ENCODE data around the gene CST8. TPM values are rescaled to one million over a fixed set of nuclear protein-coding genes. Genes with fewer than 3 reads are reported as not detected.

CST8 gene
- total RNA-seq, 2 donors from 2014 or later = not detected

GRCh38 chr20:23484081-23484480 lies 6.8 kb upstream of the CST8 start:
- H3K4me1 Mint-ChIP-seq (ENCODE audit: low read depth) = no peaks in the 10 kb centered on the region
- H3K27me3 Mint-ChIP-seq (ENCODE audit: low read depth) = peaks cover 21% of the 10 kb centered on the region
- H3K4me3 Mint-ChIP-seq = no peak overlapping the region
- no peak overlapping the region for H3K27ac Mint-ChIP-seq
- no peak for DNase-seq
- ATAC-seq (replicated peaks in 1 of 2) = no peak
- peaks cover 0 to 2% of the 10 kb centered on the region in 2 donors for H3K9me3 Mint-ChIP-seq
- peaks cover 0 to 2% of the 10 kb centered on the region in 2 donors for H3K36me3 Mint-ChIP-seq (ENCODE audit: insufficient read depth in 2 of 2)

GRCh38 chr20:23488470-23488869 lies 2.4 kb upstream of the CST8 start:
- H3K27ac Mint-ChIP-seq = no peak overlapping the region

GRCh38 chr20:23488996-23489395 lies 1.9 kb upstream of the CST8 start:
- H3K36me3 Mint-ChIP-seq (ENCODE audit: insufficient read depth in 2 of 2) = peaks cover 0 to 2% of the 10 kb centered on the region in 2 donors
- H3K27ac Mint-ChIP-seq = no peak overlapping the region
- no peak for ATAC-seq (replicated peaks in 1 of 2)
- no peak for DNase-seq
- H3K27me3 Mint-ChIP-seq (ENCODE audit: low read depth) = peaks cover 18% of the 10 kb centered on the region
- no peak overlapping the region for H3K4me3 Mint-ChIP-seq
- peaks cover 18% of the 10 kb centered on the region for H3K4me1 Mint-ChIP-seq (ENCODE audit: low read depth)
- no peaks in the 10 kb centered on the region for H3K9me3 Mint-ChIP-seq

More at GRCh38 chr20:23488470-23488869, 2.4 kb upstream of the CST8 start:
- no peak for DNase-seq
- no peak for ATAC-seq (replicated peaks in 1 of 2)
- Mint-ChIP-seq H3K9me3 (no peaks in the 10 kb centered on the region), H3K4me1 (ENCODE audit: low read depth) (peaks cover 18% of the 10 kb centered on the region), H3K36me3 (ENCODE audit: insufficient read depth in 2 of 2) (peaks cover 0 to 2% of the 10 kb centered on the region in 2 donors), H3K27me3 (ENCODE audit: low read depth) (peaks cover 18% of the 10 kb centered on the region), H3K4me3 (no peak overlapping the region)

- ATAC-seq (replicated peaks in 1 of 2) = peak; percentile 23 to 43
- peaks cover 20% of the 10 kb centered on the region for H3K4me1 Mint-ChIP-seq (ENCODE audit: low read depth)
- no peak for DNase-seq
- no peak overlapping the region for H3K4me3 Mint-ChIP-seq
- peaks cover 2 to 6% of the 10 kb centered on the region in 2 donors for H3K9me3 Mint-ChIP-seq
- no peak overlapping the region for H3K27ac Mint-ChIP-seq
- peaks cover 0 to 9% of the 10 kb centered on the region in 2 donors for H3K36me3 Mint-ChIP-seq (ENCODE audit: insufficient read depth in 2 of 2)
- peaks cover 26% of the 10 kb centered on the region for H3K27me3 Mint-ChIP-seq (ENCODE audit: low read depth)
Measured at GRCh38 chr20:23492292-23492691, 1.4 kb downstream of the CST8 start.

GRCh38 chr20:23493172-23493772 lies 2.4 kb downstream of the CST8 start:
- Mint-ChIP-seq H3K27me3 (ENCODE audit: low read depth) (peaks cover 33% of the 10 kb centered on the region), H3K27ac (no peak overlapping the region), H3K4me1 (ENCODE audit: low read depth) (peaks cover 29% of the 10 kb centered on the region), H3K36me3 (ENCODE audit: insufficient read depth in 2 of 2) (peaks cover 3 to 9% of the 10 kb centered on the region in 2 donors), H3K9me3 (peaks cover 5 to 9% of the 10 kb centered on the region in 2 donors), H3K4me3 (no peak overlapping the region)
- DNase-seq = no peak
- ATAC-seq (replicated peaks in 1 of 2) = no peak

GRCh38 chr20:23497536-23497935 lies 6.6 kb downstream of the CST8 start:
- H3K36me3 Mint-ChIP-seq (ENCODE audit: insufficient read depth in 2 of 2) = peaks cover 4 to 7% of the 10 kb centered on the region in 2 donors
- peaks cover 58% of the 10 kb centered on the region for H3K27me3 Mint-ChIP-seq (ENCODE audit: low read depth)
- DNase-seq = peak; percentile 25 to 59
- peaks cover 5 to 9% of the 10 kb centered on the region in 2 donors for H3K9me3 Mint-ChIP-seq
- H3K4me1 Mint-ChIP-seq (ENCODE audit: low read depth) = peaks cover 23% of the 10 kb centered on the region
- H3K4me3 Mint-ChIP-seq = peak overlapping the region in 1 of 2 donors; percentile 9
- H3K27ac Mint-ChIP-seq = no peak overlapping the region
- ATAC-seq (replicated peaks in 1 of 2) = peak; percentile 96 to 97

- ATAC-seq (replicated peaks in 1 of 2) = no peak
Measured at GRCh38 chr20:23501926-23502325, 11.0 kb downstream of the CST8 start.

GRCh38 chr20:23503649-23504048 lies 12.7 kb downstream of the CST8 start:
- H3K4me3 Mint-ChIP-seq = no peak overlapping the region
- peaks cover 2% of the 10 kb centered on the region for H3K4me1 Mint-ChIP-seq (ENCODE audit: low read depth)
- H3K36me3 Mint-ChIP-seq (ENCODE audit: insufficient read depth in 2 of 2) = peaks cover 0 to 1% of the 10 kb centered on the region in 2 donors
- no peak overlapping the region for H3K27ac Mint-ChIP-seq
- no peaks in the 10 kb centered on the region for H3K9me3 Mint-ChIP-seq
- no peak for DNase-seq
- no peak for ATAC-seq (replicated peaks in 1 of 2)
- peaks cover 50% of the 10 kb centered on the region for H3K27me3 Mint-ChIP-seq (ENCODE audit: low read depth)

More at GRCh38 chr20:23501926-23502325, 11.0 kb downstream of the CST8 start:
- no peak for DNase-seq
- Mint-ChIP-seq H3K36me3 (ENCODE audit: insufficient read depth in 2 of 2) (peaks cover under 1 to 4% of the 10 kb centered on the region in 2 donors), H3K4me1 (ENCODE audit: low read depth) (peaks cover 17% of the 10 kb centered on the region), H3K27ac (no peak overlapping the region), H3K27me3 (ENCODE audit: low read depth) (peaks cover 61% of the 10 kb centered on the region), H3K4me3 (no peak overlapping the region), H3K9me3 (peaks cover 3% of the 10 kb centered on the region in 2 donors)

GRCh38 chr20:23507346-23507745 lies 16.4 kb downstream of the CST8 start:
- H3K9me3 Mint-ChIP-seq = no peaks in the 10 kb centered on the region
- H3K4me1 Mint-ChIP-seq (ENCODE audit: low read depth) = no peaks in the 10 kb centered on the region
- H3K27me3 Mint-ChIP-seq (ENCODE audit: low read depth) = peaks cover 22% of the 10 kb centered on the region
- H3K27ac Mint-ChIP-seq = no peak overlapping the region
- ATAC-seq (replicated peaks in 1 of 2) (no peak), DNase-seq (no peak)
- no peaks in the 10 kb centered on the region for H3K36me3 Mint-ChIP-seq (ENCODE audit: insufficient read depth in 2 of 2)
- no peak overlapping the region for H3K4me3 Mint-ChIP-seq

GRCh38 chr20:23508449-23509229 lies 17.7 kb downstream of the CST8 start:
- ATAC-seq (replicated peaks in 1 of 2) (no peak), DNase-seq (no peak)
- Mint-ChIP-seq H3K27ac (no peak overlapping the region), H3K27me3 (ENCODE audit: low read depth) (peaks cover 17% of the 10 kb centered on the region), H3K9me3 (no peaks in the 10 kb centered on the region), H3K4me3 (no peak overlapping the region), H3K36me3 (ENCODE audit: insufficient read depth in 2 of 2) (no peaks in the 10 kb centered on the region), H3K4me1 (ENCODE audit: low read depth) (no peaks in the 10 kb centered on the region)

- no peak overlapping the region for H3K4me3 Mint-ChIP-seq
- no peaks in the 10 kb centered on the region for H3K4me1 Mint-ChIP-seq (ENCODE audit: low read depth)
- peaks cover 15% of the 10 kb centered on the region for H3K27me3 Mint-ChIP-seq (ENCODE audit: low read depth)
- DNase-seq = no peak
- no peak overlapping the region for H3K27ac Mint-ChIP-seq
- no peaks in the 10 kb centered on the region for H3K36me3 Mint-ChIP-seq (ENCODE audit: insufficient read depth in 2 of 2)
- ATAC-seq (replicated peaks in 1 of 2) = no peak
- H3K9me3 Mint-ChIP-seq = no peaks in the 10 kb centered on the region
Measured at GRCh38 chr20:23509247-23509913, 18.5 kb downstream of the CST8 start.

GRCh38 chr20:23510000-23510590 lies 19.2 kb downstream of the CST8 start:
- H3K27me3 Mint-ChIP-seq (ENCODE audit: low read depth) = peaks cover 15% of the 10 kb centered on the region
- ATAC-seq (replicated peaks in 1 of 2) = no peak
- no peak for DNase-seq

GRCh38 chr20:23513164-23513563 lies 22.2 kb downstream of the CST8 start:
- DNase-seq = no peak
- Mint-ChIP-seq H3K36me3 (ENCODE audit: insufficient read depth in 2 of 2) (no peaks in the 10 kb centered on the region), H3K27me3 (ENCODE audit: low read depth) (peaks cover 17% of the 10 kb centered on the region), H3K27ac (no peak overlapping the region), H3K9me3 (no peaks in the 10 kb centered on the region), H3K4me3 (no peak overlapping the region), H3K4me1 (ENCODE audit: low read depth) (peaks cover 8% of the 10 kb centered on the region)
- no peak for ATAC-seq (replicated peaks in 1 of 2)

More at GRCh38 chr20:23510000-23510590, 19.2 kb downstream of the CST8 start:
- Mint-ChIP-seq H3K9me3 (no peaks in the 10 kb centered on the region), H3K27ac (no peak overlapping the region), H3K36me3 (ENCODE audit: insufficient read depth in 2 of 2) (no peaks in the 10 kb centered on the region), H3K4me1 (ENCODE audit: low read depth) (peaks cover 4% of the 10 kb centered on the region), H3K4me3 (no peak overlapping the region)

Measured in activated T-cell treated with anti-CD3 and anti-CD28 coated beads, Interleukin-2, amount 50 U/mL, for 72 hours (primary cell).